Measurements from ENCODE around the gene FAM3A. TPM values are rescaled to one million over a fixed set of nuclear protein-coding genes. Genes with fewer than 3 reads are reported as not detected.

The FAM3A gene
- polyA plus RNA-seq, 1 donor from 2014 or later, result 19.5 TPM

DNA sequence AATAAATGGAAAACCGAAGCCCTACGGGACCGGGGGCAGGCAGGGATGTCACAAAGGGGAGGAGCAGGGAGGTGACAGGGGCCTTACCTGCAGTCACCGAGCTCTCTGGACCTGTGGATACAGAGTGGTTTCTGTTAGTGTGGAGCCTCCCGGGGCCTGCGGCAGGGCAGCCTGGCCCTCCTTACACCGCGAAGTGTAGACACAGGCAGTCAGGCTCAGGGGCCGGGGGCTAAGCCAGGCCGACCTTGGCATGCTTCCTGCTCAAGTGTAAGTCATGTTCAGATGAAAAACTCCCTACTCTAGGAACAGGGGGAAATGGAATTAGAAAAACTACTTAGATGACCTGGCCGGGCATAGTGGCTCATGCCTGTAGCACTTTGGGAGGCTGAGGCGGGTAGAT is 4.3 kb downstream of the FAM3A start:
- H3F3A ChIP-seq (ENCODE audit: insufficient read depth, low read length, poor library complexity, severe bottlenecking), result no peaks in the 10 kb centered on the region
- TF ChIP-seq, protein P1, sequence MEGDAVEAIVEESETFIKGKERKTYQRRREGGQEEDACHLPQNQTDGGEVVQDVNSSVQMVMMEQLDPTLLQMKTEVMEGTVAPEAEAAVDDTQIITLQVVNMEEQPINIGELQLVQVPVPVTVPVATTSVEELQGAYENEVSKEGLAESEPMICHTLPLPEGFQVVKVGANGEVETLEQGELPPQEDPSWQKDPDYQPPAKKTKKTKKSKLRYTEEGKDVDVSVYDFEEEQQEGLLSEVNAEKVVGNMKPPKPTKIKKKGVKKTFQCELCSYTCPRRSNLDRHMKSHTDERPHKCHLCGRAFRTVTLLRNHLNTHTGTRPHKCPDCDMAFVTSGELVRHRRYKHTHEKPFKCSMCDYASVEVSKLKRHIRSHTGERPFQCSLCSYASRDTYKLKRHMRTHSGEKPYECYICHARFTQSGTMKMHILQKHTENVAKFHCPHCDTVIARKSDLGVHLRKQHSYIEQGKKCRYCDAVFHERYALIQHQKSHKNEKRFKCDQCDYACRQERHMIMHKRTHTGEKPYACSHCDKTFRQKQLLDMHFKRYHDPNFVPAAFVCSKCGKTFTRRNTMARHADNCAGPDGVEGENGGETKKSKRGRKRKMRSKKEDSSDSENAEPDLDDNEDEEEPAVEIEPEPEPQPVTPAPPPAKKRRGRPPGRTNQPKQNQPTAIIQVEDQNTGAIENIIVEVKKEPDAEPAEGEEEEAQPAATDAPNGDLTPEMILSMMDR (IDR thresholded peaks at IDR 0.05; ENCODE audit: poor library complexity, severe bottlenecking), result no peak
- H4K20me1 ChIP-seq (ENCODE audit: insufficient read depth), result no peaks in the 10 kb centered on the region
- no peaks in the 10 kb centered on the region for H3K9me3 ChIP-seq (ENCODE audit: low read length)
- H2AFZ ChIP-seq (ENCODE audit: low read depth, low read length), result no peak overlapping the region
- H3K9me2 ChIP-seq (ENCODE audit: insufficient read depth, low read length), result no peaks in the 10 kb centered on the region
- H3K27ac ChIP-seq (ENCODE audit: low read length), result no peak overlapping the region
- H3K79me2 ChIP-seq (replicated peaks; ENCODE audit: insufficient read depth, low read length), result no peaks in the 10 kb centered on the region
- H3K4me2 ChIP-seq (ENCODE audit: low read length), result no peak overlapping the region
- H3K9ac ChIP-seq (ENCODE audit: low read length), result no peak overlapping the region
- no peaks in the 10 kb centered on the region for H3K36me3 ChIP-seq (ENCODE audit: insufficient read depth, low read length)
- no peaks in the 10 kb centered on the region for H3K27me3 ChIP-seq (ENCODE audit: insufficient read depth, low read depth, low read length)
- H3K4me3 ChIP-seq (ENCODE audit: low read length), result no peak overlapping the region

GRCh38 chrX:154509455-154509854 is 6.6 kb downstream of the FAM3A start:
- no peaks in the 10 kb centered on the region for H3K79me2 ChIP-seq (replicated peaks; ENCODE audit: insufficient read depth, low read length)
- no peaks in the 10 kb centered on the region for H3F3A ChIP-seq (ENCODE audit: insufficient read depth, low read length, poor library complexity, severe bottlenecking)
- H3K27ac ChIP-seq (ENCODE audit: low read length), result no peak overlapping the region
- H3K9me2 ChIP-seq (ENCODE audit: insufficient read depth, low read length), result no peaks in the 10 kb centered on the region
- TF ChIP-seq, protein P1 (IDR thresholded peaks at IDR 0.05; ENCODE audit: poor library complexity, severe bottlenecking), result no peak
- H3K4me3 ChIP-seq (ENCODE audit: low read length), result no peak overlapping the region
- no peak overlapping the region for H3K4me2 ChIP-seq (ENCODE audit: low read length)
- H3K9ac ChIP-seq (ENCODE audit: low read length), result no peak overlapping the region
- no peaks in the 10 kb centered on the region for H3K36me3 ChIP-seq (ENCODE audit: insufficient read depth, low read length)
- no peaks in the 10 kb centered on the region for H3K27me3 ChIP-seq (ENCODE audit: insufficient read depth, low read depth, low read length)
- H3K9me3 ChIP-seq (ENCODE audit: low read length), result no peaks in the 10 kb centered on the region
- H4K20me1 ChIP-seq (ENCODE audit: insufficient read depth), result no peaks in the 10 kb centered on the region
- H2AFZ ChIP-seq (ENCODE audit: low read depth, low read length), result no peak overlapping the region

- no peaks in the 10 kb centered on the region for H3K79me2 ChIP-seq (replicated peaks; ENCODE audit: insufficient read depth, low read length)
- H3K9me2 ChIP-seq (ENCODE audit: insufficient read depth, low read length), result no peaks in the 10 kb centered on the region
- H3F3A ChIP-seq (ENCODE audit: insufficient read depth, low read length, poor library complexity, severe bottlenecking), result no peaks in the 10 kb centered on the region
- H3K27me3 ChIP-seq (ENCODE audit: insufficient read depth, low read depth, low read length), result no peaks in the 10 kb centered on the region
- H3K36me3 ChIP-seq (ENCODE audit: insufficient read depth, low read length), result no peaks in the 10 kb centered on the region
- H2AFZ ChIP-seq (ENCODE audit: low read depth, low read length), result no peak overlapping the region
- no peak overlapping the region for H3K4me3 ChIP-seq (ENCODE audit: low read length)
- H3K27ac ChIP-seq (ENCODE audit: low read length), result no peak overlapping the region
- no peaks in the 10 kb centered on the region for H3K9me3 ChIP-seq (ENCODE audit: low read length)
- no peak overlapping the region for H3K9ac ChIP-seq (ENCODE audit: low read length)
- no peaks in the 10 kb centered on the region for H4K20me1 ChIP-seq (ENCODE audit: insufficient read depth)
- TF ChIP-seq EZH2 (IDR thresholded peaks at IDR 0.05; ENCODE audit: borderline replicate concordance, insufficient read depth, low read length, poor library complexity, severe bottlenecking), result no peak
- no peak for TF ChIP-seq SMC3 (conservative IDR thresholded peaks at IDR 0.05; ENCODE audit: poor library complexity)
- TF ChIP-seq, protein P2, sequence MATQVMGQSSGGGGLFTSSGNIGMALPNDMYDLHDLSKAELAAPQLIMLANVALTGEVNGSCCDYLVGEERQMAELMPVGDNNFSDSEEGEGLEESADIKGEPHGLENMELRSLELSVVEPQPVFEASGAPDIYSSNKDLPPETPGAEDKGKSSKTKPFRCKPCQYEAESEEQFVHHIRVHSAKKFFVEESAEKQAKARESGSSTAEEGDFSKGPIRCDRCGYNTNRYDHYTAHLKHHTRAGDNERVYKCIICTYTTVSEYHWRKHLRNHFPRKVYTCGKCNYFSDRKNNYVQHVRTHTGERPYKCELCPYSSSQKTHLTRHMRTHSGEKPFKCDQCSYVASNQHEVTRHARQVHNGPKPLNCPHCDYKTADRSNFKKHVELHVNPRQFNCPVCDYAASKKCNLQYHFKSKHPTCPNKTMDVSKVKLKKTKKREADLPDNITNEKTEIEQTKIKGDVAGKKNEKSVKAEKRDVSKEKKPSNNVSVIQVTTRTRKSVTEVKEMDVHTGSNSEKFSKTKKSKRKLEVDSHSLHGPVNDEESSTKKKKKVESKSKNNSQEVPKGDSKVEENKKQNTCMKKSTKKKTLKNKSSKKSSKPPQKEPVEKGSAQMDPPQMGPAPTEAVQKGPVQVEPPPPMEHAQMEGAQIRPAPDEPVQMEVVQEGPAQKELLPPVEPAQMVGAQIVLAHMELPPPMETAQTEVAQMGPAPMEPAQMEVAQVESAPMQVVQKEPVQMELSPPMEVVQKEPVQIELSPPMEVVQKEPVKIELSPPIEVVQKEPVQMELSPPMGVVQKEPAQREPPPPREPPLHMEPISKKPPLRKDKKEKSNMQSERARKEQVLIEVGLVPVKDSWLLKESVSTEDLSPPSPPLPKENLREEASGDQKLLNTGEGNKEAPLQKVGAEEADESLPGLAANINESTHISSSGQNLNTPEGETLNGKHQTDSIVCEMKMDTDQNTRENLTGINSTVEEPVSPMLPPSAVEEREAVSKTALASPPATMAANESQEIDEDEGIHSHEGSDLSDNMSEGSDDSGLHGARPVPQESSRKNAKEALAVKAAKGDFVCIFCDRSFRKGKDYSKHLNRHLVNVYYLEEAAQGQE (IDR thresholded peaks at IDR 0.05; ENCODE audit: borderline replicate concordance), result no peak
- no peak for TF ChIP-seq TAF1 (IDR thresholded peaks at IDR 0.05; ENCODE audit: low read depth)
- TF ChIP-seq MXI1 (conservative IDR thresholded peaks at IDR 0.05; ENCODE audit: poor library complexity, severe bottlenecking), result no peak
- TF ChIP-seq, protein P1 (IDR thresholded peaks at IDR 0.05; ENCODE audit: poor library complexity, severe bottlenecking), result no peak
- TF ChIP-seq POLR2AphosphoS5 (IDR thresholded peaks at IDR 0.05), result no peak
- TF ChIP-seq RAD21 (conservative IDR thresholded peaks at IDR 0.05), result no peak
- no peak for TF ChIP-seq EP300 (conservative IDR thresholded peaks at IDR 0.05; ENCODE audit: poor library complexity, severe bottlenecking)
- H3K4me2 ChIP-seq (ENCODE audit: low read length), result no peak overlapping the region
Measured at GRCh38 chrX:154508384-154508745, 7.7 kb downstream of the FAM3A start.

All from neural cell (in vitro differentiated cells).